ENCODE measurements around the gene SMC3.

DNA sequence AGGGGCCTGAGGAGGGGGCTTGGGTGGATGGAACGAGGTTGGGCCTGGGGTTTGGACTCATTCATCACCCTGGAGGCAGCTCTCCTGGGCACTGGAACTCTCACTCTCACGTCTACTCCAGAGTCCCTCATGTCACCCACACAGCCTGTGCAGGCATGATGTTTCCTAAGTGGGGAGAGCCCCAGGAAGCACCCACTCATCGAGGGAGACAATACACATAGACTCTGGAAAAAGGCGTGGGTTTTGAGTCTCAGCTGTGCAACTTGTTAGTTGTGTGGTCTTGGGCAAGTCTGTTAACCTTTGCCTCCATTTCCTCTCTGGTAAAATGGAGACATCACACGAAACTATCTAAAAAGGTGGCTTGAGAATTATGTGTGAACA is 50.7 kb downstream of the SMC3 start:
- TF ChIP-seq, protein P1, sequence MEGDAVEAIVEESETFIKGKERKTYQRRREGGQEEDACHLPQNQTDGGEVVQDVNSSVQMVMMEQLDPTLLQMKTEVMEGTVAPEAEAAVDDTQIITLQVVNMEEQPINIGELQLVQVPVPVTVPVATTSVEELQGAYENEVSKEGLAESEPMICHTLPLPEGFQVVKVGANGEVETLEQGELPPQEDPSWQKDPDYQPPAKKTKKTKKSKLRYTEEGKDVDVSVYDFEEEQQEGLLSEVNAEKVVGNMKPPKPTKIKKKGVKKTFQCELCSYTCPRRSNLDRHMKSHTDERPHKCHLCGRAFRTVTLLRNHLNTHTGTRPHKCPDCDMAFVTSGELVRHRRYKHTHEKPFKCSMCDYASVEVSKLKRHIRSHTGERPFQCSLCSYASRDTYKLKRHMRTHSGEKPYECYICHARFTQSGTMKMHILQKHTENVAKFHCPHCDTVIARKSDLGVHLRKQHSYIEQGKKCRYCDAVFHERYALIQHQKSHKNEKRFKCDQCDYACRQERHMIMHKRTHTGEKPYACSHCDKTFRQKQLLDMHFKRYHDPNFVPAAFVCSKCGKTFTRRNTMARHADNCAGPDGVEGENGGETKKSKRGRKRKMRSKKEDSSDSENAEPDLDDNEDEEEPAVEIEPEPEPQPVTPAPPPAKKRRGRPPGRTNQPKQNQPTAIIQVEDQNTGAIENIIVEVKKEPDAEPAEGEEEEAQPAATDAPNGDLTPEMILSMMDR (IDR thresholded peaks at IDR 0.05): no peak
- no peak for TF ChIP-seq POLR2A (IDR thresholded peaks at IDR 0.05)

Data from right lobe of liver (tissue), 4 donors.